Vagina (tissue), 2 donors: ENCODE results near the gene CELA2A.

Source experiments
- CTCF ChIP-seq, 3 experiments: fragments of 450-650 bp in 2 of 3; fragments of 200-600 bp in 1 of 3; sonication (generic) in 1 of 3; IDR thresholded peaks; one replicate each; pipeline ENCODE4 v1.5.1; 2017 to 2019; ENCODE audit warnings: antibody characterized with exemption in 3 of 3, mild to moderate bottlenecking in 2 of 3, moderate library complexity in 2 of 3
- POLR2A ChIP-seq, 2 donors: fragments of 450-650 bp; IDR thresholded peaks; one replicate each; pipeline ENCODE4 v1.6.1; 2017; ENCODE audit warnings: antibody characterized with exemption in 2 of 2, mild to moderate bottlenecking in 2 of 2, moderate library complexity in 2 of 2
- POLR2AphosphoS5 ChIP-seq, 2 donors: sonication (generic); formaldehyde crosslinking; IDR thresholded peaks; one replicate each; pipeline ENCODE4 v1.9.0; 2017; ENCODE audit warnings: antibody characterized with exemption in 2 of 2, mild to moderate bottlenecking in 2 of 2, low read depth in 1 of 2; ENCODE audit not compliant: insufficient read depth in 1 of 2

- no peak for TF ChIP-seq CTCF (IDR thresholded peaks at IDR 0.05)
- no peak for TF ChIP-seq POLR2A (IDR thresholded peaks at IDR 0.05)
- no peak for TF ChIP-seq POLR2AphosphoS5 (IDR thresholded peaks at IDR 0.05; ENCODE audit: insufficient read depth in 1 of 2, low read depth in 1 of 2)
These were observed 12.8 kb downstream of the CELA2A start for GRCh38 chr1:15469361-15469760.
